Left lobe of liver (tissue), 2 donors: ENCODE data around the gene TEX51. TPM values are rescaled to one million over a fixed set of nuclear protein-coding genes. Genes with fewer than 3 reads are reported as not detected.

Experiments
- ATAC-seq: fragments of 200-7000 bp; cut with Tn5 transposase; one replicate; pipeline ENCODE4 v1.9.1; 2020; ENCODE audit warnings: mild to moderate bottlenecking, moderate library complexity
- DNase-seq: peaks from one replicate; pipeline ENCODE4 v3.0.0-alpha.2; 2020; ENCODE audit warnings: low spot score
- total RNA-seq: library from RNA; stranded (reverse); gene quantifications from one replicate; pipeline ENCODE4 v1.2.1, GENCODE V29; 2021
- donor health status: DM: no; HTN: no; CAD: no; lungs with moderate emphysema.
- donor health status: DM: no; HTN: yes; CAD: no.

Gene TEX51
- total RNA-seq, 1 donor from 2014 or later = not detected

- ATAC-seq = no peak
Measured at GRCh38 chr2:126946318-126947102, 47.8 kb downstream of the TEX51 start.

GRCh38 chr2:126947103-126947429 lies 48.4 kb downstream of the TEX51 start:
- ATAC-seq = no peak
- no peak for DNase-seq

More at GRCh38 chr2:126946318-126947102, 47.8 kb downstream of the TEX51 start:
- no peak for DNase-seq

- DNase-seq (no peak), ATAC-seq (no peak)
Measured at GRCh38 chr2:126949775-126950174, 51.1 kb downstream of the TEX51 start.

GRCh38 chr2:126950504-126950903 lies 51.8 kb downstream of the TEX51 start:
- DNase-seq = no peak
- no peak for ATAC-seq

Other genes starting within 250 kb of the TEX51 start
- 4.3 TPM for gene GYPC, start 242.7 kb upstream of the TEX51 start, total RNA-seq
- gene BIN1, start 208.3 kb downstream of the TEX51 start, total RNA-seq = 28.6 TPM